HEK293T (cell line): ENCODE results near the gene NTN4.
"Not testable (repeated sequence)": the region's sequence is repeated elsewhere in the genome, so short reads cannot be mapped to it uniquely, and the experiment has no call there.

Experiments
- CTCF ChIA-PET: fragments of 350-600 bp; formaldehyde crosslinking; extraction: SDS; loops from one replicate; lab custom pipeline; 2021; ENCODE audit warnings: antibody characterized with exemption, inconsistent platforms; lab: Yijun Ruan, JAX
- POLR2A ChIA-PET: fragments of 350-600 bp; formaldehyde crosslinking; extraction: SDS; loops from one replicate; lab custom pipeline; 2020; ENCODE audit warnings: antibody characterized with exemption, inconsistent platforms; lab: Yijun Ruan, JAX
- DNase-seq: peaks from one replicate; pipeline ENCODE4 v3.0.0; 2012; ENCODE audit warnings: mixed read lengths; ENCODE audit errors: extremely low spot score
- ARNT ChIP-seq: fragments of 450-650 bp; IDR thresholded peaks from 2 replicates; pipeline ENCODE4 v1.6.1; 2017; ENCODE audit warnings: mild to moderate bottlenecking
- BHLHE40 ChIP-seq: fragments of 450-650 bp; IDR thresholded peaks from 2 replicates; pipeline ENCODE4 v1.6.1; 2016; ENCODE audit warnings: mild to moderate bottlenecking, moderate library complexity, borderline replicate concordance
- CTBP1 ChIP-seq: fragments of 450-650 bp; IDR thresholded peaks from 2 replicates; pipeline ENCODE4 v1.6.1; 2016; ENCODE audit warnings: borderline replicate concordance
- ELF4 ChIP-seq: fragments of 450-650 bp; IDR thresholded peaks from 2 replicates; pipeline ENCODE4 v1.6.1; 2017; ENCODE audit warnings: antibody characterized with exemption
- FOXA1 ChIP-seq: fragments of 450-650 bp; IDR thresholded peaks from 2 replicates; pipeline ENCODE4 v1.6.1; 2016; ENCODE audit warnings: mild to moderate bottlenecking
- FOXK2 ChIP-seq: fragments of 450-650 bp; IDR thresholded peaks from 2 replicates; pipeline ENCODE4 v1.6.1; 2016; ENCODE audit warnings: mild to moderate bottlenecking
- FOXM1 ChIP-seq: fragments of 450-650 bp; IDR thresholded peaks from 2 replicates; pipeline ENCODE4 v1.6.1; 2017; ENCODE audit warnings: mild to moderate bottlenecking, borderline replicate concordance
- HDGF ChIP-seq: fragments of 450-650 bp; IDR thresholded peaks from 2 replicates; pipeline ENCODE4 v1.6.1; 2017; ENCODE audit warnings: antibody characterized with exemption, borderline replicate concordance
- L3MBTL2 ChIP-seq: fragments of 450-650 bp; conservative IDR thresholded peaks from 2 replicates; pipeline ENCODE4 v1.6.1; 2016; ENCODE audit warnings: mild to moderate bottlenecking
- LEF1 ChIP-seq: fragments of 450-650 bp; IDR thresholded peaks from 2 replicates; pipeline ENCODE4 v1.6.1; 2017; ENCODE audit warnings: mild to moderate bottlenecking, borderline replicate concordance
- NFRKB ChIP-seq: fragments of 450-650 bp; IDR thresholded peaks from 2 replicates; pipeline ENCODE4 v1.6.1; 2016; ENCODE audit warnings: mild to moderate bottlenecking, moderate library complexity
- SP1 ChIP-seq: fragments of 450-650 bp; IDR thresholded peaks from 2 replicates; pipeline ENCODE4 v1.6.1; 2017
- SUZ12 ChIP-seq: fragments of 450-650 bp; IDR thresholded peaks from 2 replicates; pipeline ENCODE4 v1.6.1; 2016; ENCODE audit warnings: mild to moderate bottlenecking
- TARDBP ChIP-seq: fragments of 450-650 bp; IDR thresholded peaks from 2 replicates; pipeline ENCODE4 v1.6.1; 2016
- ZNF384 ChIP-seq: fragments of 450-650 bp; IDR thresholded peaks from 2 replicates; pipeline ENCODE4 v1.6.1; 2016
- TF ChIP-seq, protein P1 (sequence below): fragments of 450-650 bp; IDR thresholded peaks from 2 replicates; pipeline ENCODE4 v1.6.1; 2016

Gene NTN4

DNA sequence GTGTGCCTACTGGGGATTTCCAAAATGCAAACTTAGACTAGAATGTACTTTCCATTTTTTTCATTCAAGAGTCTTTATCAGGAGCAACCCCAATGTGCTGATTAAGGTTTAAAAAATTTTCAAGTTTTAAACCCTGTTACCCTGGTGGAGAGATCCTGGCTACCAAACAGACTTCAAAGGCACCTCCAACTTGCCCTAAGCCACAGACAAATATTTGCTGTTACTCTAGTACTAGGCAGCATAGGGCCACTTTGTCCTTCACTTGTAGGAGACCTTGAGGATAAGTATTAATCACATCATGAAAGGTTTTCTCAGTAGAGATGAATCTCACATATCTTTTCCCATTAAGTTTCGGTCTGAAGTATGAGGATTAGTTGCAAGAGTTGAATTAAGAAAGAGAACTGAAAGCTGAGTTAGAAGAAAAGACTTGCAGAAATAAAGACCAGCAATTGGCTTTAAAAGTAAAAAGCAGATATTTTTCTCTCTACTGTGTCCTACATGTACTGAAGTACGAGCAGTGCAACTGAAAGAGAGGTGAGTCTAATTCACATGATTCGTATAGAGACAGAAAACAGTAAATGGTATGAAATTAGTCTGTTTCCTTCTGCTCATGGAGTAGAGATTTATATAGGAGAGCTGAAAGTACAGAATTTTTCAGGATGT lies 28.3 kb downstream of the NTN4 start:
- DNase-seq: no peak
- ChIA-PET CTCF (no interaction called here), POLR2A (no interaction called here)
- TF ChIP-seq ARNT: no peak
- no peak for TF ChIP-seq CTBP1
- no peak for TF ChIP-seq NFRKB

DNA sequence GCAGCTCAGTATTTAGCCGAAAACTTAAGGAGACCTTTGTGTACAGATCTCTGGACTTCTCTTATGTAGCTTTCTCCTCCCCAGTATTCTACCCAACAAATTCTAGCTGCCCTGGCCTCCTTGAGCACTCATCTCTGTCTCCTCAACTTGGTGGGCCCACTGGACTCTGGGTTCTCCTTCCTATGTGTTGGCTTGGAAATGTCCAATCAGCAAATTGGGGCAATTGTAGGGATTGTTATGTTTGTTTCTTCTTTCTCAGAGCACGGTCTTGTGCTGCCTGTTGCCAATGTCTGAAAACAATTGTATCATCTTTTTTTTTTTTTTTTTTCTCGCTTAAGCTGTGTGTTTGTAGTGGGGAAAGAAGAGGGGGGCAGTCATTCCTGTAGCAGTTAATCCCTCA lies 30.2 kb downstream of the NTN4 start:
- CTCF ChIA-PET: no interaction called here
- DNase-seq: no peak

DNA sequence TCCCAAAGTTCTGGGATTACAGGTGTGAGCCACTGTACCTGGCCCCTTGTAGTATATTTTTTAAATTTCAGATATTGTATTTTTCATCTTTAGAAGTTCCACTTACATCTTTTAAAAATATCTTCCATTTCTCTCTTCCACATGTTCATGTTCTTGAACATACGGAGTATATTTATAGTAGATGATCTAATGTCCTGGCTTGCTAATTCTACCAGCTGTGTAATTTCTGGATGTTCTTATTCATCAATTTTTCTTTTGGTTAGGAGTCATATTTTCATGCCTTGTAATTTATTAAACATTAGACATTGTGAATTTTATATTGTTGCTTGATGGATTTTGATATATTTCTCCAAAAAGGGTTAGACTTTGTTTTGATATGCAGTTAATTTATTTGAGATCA lies 30.8 kb downstream of the NTN4 start:
- POLR2A ChIA-PET: interaction anchor here (0.6 kb wide), 1 partner anchor 1096 kb away, joined by 3 read pairs; no protein-coding TSS in a partner anchor
- DNase-seq: no peak
- no peak for TF ChIP-seq FOXM1
- no peak for TF ChIP-seq FOXK2
- TF ChIP-seq TARDBP: no peak
- TF ChIP-seq FOXA1: no peak
- no peak for TF ChIP-seq ZNF384
- TF ChIP-seq SUZ12: no peak
- no peak for TF ChIP-seq ELF4
- TF ChIP-seq L3MBTL2: no peak
- no peak for TF ChIP-seq CTBP1
- TF ChIP-seq, protein P1, sequence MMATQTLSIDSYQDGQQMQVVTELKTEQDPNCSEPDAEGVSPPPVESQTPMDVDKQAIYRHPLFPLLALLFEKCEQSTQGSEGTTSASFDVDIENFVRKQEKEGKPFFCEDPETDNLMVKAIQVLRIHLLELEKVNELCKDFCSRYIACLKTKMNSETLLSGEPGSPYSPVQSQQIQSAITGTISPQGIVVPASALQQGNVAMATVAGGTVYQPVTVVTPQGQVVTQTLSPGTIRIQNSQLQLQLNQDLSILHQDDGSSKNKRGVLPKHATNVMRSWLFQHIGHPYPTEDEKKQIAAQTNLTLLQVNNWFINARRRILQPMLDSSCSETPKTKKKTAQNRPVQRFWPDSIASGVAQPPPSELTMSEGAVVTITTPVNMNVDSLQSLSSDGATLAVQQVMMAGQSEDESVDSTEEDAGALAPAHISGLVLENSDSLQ: no peak
- CTCF ChIA-PET: no interaction called here

More for the DNA sequence above, 30.2 kb downstream of the NTN4 start:
- TF ChIP-seq FOXA1: no peak
- TF ChIP-seq L3MBTL2: no peak
- TF ChIP-seq FOXM1: no peak
- TF ChIP-seq CTBP1: no peak
- TF ChIP-seq, protein P1: no peak
- TF ChIP-seq HDGF: no peak
- no peak for TF ChIP-seq LEF1
- no peak for TF ChIP-seq SUZ12
- TF ChIP-seq ELF4: no peak
- no peak for TF ChIP-seq ARNT
- TF ChIP-seq BHLHE40: no peak
- TF ChIP-seq SP1: no peak
- POLR2A ChIA-PET: interaction anchor here (0.6 kb wide), 1 partner anchor 1096 kb away, joined by 3 read pairs; no protein-coding TSS in a partner anchor

DNA sequence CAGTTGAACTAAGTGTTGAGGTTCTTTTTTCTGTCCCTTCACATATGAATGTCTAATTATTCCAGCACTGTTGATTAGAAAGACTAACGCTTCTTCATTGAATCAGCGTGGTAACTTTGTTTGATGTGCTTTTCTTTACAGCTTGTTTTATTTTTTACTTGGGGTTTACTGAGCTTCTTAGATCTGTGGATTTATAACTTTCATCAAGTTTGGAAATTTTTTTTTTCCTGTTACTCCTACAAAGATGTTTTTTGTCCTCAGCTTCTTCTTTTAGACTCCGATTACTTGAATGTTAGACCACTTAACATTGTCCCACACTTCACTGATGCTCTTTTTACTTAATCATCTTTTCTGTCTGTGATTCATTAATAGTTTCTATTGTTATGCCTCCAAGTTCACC lies 31.5 kb downstream of the NTN4 start:
- CTCF ChIA-PET: no interaction called here
- TF ChIP-seq FOXA1 (no peak), HDGF (no peak), ARNT (no peak), SP1 (no peak), L3MBTL2 (no peak), FOXM1 (no peak), BHLHE40 (no peak), SUZ12 (no peak)
- POLR2A ChIA-PET: no interaction called here
- DNase-seq: no peak

DNA sequence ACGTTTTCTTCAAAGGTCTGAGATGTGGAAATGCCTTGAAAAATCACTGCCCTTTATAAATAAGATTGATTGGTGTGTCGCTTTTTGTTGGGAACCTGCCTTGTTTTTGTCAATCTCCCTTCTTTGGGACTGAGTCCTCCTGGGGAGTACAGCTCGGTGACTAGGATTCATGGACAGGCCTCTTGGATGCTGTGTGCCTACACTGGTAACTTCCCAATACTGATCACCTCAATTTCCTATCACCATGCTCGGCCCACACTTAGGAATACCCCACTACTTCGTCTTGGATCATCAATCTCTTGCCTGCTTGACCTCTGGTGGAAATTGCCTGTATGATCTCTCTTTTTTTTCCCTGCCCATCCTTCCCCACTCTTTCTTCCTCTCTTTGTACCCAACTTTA lies 34.2 kb downstream of the NTN4 start:
- CTCF ChIA-PET: no interaction called here
- POLR2A ChIA-PET: no interaction called here
- DNase-seq: no peak
- TF ChIP-seq SUZ12: no peak
- no peak for TF ChIP-seq ARNT
- TF ChIP-seq BHLHE40: no peak
- no peak for TF ChIP-seq HDGF
- no peak for TF ChIP-seq ZNF384
- TF ChIP-seq SP1: no peak
- TF ChIP-seq, protein P1: no peak
- no peak for TF ChIP-seq FOXM1
- TF ChIP-seq FOXK2: no peak
- no peak for TF ChIP-seq FOXA1
- TF ChIP-seq L3MBTL2: no peak
- TF ChIP-seq LEF1: no peak

DNA sequence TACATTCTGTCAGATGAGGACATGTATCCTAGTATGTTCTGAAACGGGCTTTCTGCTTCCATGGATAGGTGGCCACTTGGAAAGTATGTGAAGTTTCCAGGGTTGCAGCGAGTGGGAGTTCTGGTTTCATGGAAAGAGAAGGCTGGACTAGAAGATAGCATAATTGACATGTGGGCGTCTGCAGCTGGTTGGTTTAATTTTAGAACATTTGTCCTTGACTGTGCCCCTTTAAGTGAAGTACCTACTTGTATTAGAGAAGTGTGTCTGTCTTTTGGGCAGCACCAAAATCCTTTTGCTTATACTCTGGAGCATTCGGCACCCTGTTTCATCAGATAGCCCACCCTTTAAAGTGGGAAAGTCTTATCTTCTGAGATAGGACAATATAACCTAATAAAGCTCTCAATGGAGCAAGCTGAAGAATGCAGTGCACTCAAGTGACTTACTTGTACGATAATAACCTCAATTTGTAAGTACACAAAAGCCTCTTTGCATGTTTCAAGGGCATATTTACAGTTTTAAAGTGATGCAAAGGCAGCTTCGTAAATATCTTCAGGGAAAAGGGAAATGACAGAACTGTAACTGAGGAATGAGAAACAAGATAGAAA lies 35.2 kb downstream of the NTN4 start:
- CTCF ChIA-PET: no interaction called here
- DNase-seq: no peak
- TF ChIP-seq HDGF: no peak
- TF ChIP-seq NFRKB: no peak
- TF ChIP-seq BHLHE40: no peak
- no peak for TF ChIP-seq FOXM1
- no peak for TF ChIP-seq FOXA1
- no peak for TF ChIP-seq TARDBP
- TF ChIP-seq SUZ12: no peak
- no peak for TF ChIP-seq LEF1
- TF ChIP-seq FOXK2: no peak
- TF ChIP-seq ZNF384: no peak
- TF ChIP-seq ELF4: no peak
- TF ChIP-seq CTBP1: no peak
- TF ChIP-seq SP1: no peak
- no peak for TF ChIP-seq ARNT
- TF ChIP-seq, protein P1: no peak
- TF ChIP-seq L3MBTL2: no peak

DNA sequence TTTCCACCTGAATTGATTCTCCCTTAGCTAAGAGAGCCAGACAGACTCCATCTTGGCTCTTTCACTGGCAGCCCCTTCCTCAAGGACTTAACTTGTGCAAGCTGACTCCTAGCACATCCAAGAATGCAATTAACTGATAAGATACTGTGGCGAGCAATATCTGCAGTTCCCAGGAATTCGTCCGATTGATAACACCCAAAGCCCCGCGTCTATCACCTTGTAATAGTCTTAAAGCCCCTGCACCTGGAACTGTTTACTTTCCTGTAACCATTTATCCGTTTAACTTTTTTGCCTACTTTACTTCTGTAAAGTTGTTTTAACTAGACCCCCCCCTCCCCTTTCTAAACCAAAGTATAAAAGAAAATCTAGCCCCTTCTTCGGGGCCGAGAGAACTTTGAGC lies 44.5 kb downstream of the NTN4 start:
- DNase-seq, POLR2A ChIA-PET: not testable (repeated sequence)
- CTCF ChIA-PET: interaction anchor here (0.8 kb wide), 1 partner anchor 59 kb away, joined by 5 read pairs; no protein-coding TSS in a partner anchor

More for the DNA sequence above, 35.2 kb downstream of the NTN4 start:
- POLR2A ChIA-PET: no interaction called here
